GM12878 (cell line): ENCODE results near the gene JKAMP.

Source experiments
- NFYA ChIP-seq: IDR thresholded peaks from 2 replicates; pipeline ENCODE4 v1.6.1; 2011; ENCODE audit warnings: low read depth, mild to moderate bottlenecking, low read length, improper control_type of control experiment, borderline replicate concordance
- SREBF2 ChIP-seq: IDR thresholded peaks from 2 replicates; pipeline ENCODE4 v1.6.1; 2012; ENCODE audit warnings: mild to moderate bottlenecking, low read length
- USF2 ChIP-seq: IDR thresholded peaks from 2 replicates; pipeline ENCODE4 v1.6.1; 2011; ENCODE audit warnings: low read depth, low read length, improper control_type of control experiment, borderline replicate concordance

GRCh38 chr14:59451849-59452248 lies 32.5 kb upstream of the JKAMP start:
- TF ChIP-seq SREBF2 (no peak), USF2 (no peak), NFYA (no peak)
